Measurements from ENCODE around the gene WDFY4.

- TF ChIP-seq EZH2 (IDR thresholded peaks at IDR 0.05; ENCODE audit: low read depth) (no peak), CTCF (conservative IDR thresholded peaks at IDR 0.05) (no peak)
Observed at GRCh38 chr10:48778193-48778857, 93.7 kb downstream of the WDFY4 start.

Data from PC-9 (cell line).